HG03280 (cell line): ENCODE results near the gene MBTPS1.

ENCODE experiments used
- ATAC-seq: cut with Tn5 transposase; IDR thresholded peaks from one replicate; pipeline ENCODE4 v1.9.1; 2021; ENCODE audit warnings: mild to moderate bottlenecking, moderate library complexity; ENCODE audit not compliant: unreplicated experiment

The MBTPS1 gene

DNA sequence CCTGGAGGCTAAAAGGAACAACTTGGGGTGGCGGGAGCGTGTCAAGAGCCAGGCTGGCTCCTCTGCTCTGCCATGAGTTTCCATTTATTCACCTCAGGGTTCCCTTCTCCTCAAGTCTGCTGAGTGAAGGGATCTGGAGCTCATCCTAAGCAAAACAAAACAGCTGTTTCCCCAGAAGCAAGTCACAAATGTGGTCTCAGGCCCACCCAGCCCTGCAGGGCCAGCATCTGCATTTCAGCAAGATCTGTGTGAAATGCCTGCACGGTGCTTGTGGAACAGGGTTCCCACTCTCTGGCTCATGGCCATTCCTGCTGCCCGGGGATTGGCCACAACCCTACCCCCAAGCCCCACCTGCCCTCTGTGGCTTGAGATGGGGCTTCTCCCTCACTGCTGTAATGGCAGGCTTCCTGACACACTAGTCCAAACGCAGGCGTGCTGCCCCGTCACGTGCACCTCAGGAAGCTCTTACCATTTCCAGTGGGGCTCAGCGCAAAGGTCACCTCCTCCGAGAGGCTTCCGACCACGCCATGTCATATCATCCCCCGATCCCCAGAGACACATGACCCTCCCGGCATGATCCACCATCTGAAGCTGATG, 76.4 kb downstream of the MBTPS1 start:
- no peak for ATAC-seq

DNA sequence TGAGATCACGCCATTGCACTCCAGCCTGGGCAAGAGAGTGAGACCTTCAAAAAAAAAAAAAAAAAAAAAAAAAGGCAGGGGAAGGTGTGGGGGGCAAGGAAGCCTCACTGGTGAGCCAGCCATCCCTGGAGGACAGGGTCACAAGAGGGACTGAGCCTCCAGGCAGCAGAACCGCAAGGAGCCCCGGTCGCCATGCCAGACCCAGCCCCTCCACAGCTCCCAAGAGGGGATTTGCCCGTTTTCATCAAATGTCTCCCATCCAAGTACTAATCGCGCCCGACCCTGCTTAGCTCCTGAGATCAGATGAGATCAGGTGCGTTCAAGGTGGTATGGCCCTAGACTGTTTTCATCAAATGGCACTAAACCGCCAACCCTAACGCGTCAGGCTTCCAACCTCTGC, 77.0 kb downstream of the MBTPS1 start:
- ATAC-seq, result no peak

DNA sequence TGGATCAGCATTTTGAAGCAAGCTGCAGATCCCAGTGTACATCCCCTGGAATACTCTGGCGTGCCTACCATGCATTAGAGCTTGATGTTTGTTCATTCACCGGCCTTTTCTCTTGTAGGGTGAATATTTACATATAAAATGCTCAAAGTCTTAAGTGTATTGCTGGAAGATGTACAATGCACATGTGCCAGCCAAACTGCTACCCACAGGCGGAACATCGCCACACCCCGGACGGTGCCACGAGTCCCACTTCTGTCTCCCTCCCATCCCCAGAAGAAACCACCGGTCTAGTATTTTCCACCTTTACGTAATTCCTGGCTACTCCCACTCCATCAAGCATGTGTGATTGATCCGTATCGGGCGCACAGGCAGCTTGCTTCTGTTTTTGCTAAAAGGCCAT, 78.3 kb downstream of the MBTPS1 start:
- ATAC-seq, result no peak

DNA sequence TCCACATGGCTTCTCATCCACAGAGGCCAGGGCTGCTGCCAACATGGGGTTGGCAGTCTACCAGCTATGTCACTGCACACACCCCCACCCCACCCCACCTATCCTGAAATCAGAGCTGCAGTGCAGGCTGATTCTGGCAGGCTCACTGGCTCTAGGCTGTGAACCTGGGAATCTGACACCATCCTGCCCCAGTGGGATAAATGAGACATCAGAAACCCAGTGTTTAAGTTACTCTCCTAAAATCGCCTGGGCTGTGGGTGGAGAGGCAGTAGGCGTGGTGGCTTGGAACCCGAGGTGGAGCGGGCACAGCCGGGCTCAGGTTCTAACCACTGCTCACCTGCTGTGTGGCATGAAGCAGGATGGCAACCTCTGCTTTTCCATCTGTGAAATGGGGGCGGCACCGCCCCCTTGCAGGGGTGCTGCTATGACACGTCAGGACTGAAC, 79.7 kb downstream of the MBTPS1 start:
- ATAC-seq, result no peak

DNA sequence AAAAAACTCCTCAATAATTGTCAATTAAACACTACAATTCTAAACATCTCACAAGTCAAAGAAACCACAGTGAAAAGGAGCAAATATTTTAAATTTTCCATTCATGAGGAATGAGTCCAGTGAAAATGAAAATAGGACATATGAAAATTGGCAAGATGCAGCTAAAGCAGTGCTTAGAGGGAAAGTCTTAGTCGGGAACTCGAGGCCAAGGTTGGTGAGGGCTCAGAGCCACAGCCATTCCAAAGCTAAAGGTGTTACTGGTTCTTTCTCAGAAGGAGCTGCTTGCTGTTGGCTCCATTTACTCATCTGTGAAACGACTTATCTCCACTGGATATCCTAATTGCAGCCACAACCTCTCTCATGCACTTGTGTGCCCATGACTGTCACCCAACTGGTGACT, 80.6 kb downstream of the MBTPS1 start:
- no peak for ATAC-seq

DNA sequence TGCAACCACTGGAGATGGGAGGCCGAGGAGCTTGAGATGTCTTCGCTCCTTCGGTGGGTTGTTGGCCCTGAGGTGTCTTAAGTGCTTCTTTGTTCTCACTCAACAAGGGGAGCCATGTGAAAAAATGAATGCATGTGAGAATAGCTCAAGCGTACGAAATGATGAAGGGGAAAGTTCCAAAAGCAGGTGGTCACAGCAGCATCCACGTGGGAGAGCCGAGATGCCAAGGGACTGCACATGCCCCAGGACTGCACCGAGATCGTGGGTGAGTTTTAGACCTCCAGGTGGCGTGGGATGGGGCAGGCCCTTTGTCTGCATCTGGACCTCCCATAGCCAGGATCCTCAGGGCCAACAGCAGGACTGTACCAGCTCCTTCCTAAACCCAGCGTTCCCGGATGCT, 82.2 kb downstream of the MBTPS1 start:
- ATAC-seq, result no peak

DNA sequence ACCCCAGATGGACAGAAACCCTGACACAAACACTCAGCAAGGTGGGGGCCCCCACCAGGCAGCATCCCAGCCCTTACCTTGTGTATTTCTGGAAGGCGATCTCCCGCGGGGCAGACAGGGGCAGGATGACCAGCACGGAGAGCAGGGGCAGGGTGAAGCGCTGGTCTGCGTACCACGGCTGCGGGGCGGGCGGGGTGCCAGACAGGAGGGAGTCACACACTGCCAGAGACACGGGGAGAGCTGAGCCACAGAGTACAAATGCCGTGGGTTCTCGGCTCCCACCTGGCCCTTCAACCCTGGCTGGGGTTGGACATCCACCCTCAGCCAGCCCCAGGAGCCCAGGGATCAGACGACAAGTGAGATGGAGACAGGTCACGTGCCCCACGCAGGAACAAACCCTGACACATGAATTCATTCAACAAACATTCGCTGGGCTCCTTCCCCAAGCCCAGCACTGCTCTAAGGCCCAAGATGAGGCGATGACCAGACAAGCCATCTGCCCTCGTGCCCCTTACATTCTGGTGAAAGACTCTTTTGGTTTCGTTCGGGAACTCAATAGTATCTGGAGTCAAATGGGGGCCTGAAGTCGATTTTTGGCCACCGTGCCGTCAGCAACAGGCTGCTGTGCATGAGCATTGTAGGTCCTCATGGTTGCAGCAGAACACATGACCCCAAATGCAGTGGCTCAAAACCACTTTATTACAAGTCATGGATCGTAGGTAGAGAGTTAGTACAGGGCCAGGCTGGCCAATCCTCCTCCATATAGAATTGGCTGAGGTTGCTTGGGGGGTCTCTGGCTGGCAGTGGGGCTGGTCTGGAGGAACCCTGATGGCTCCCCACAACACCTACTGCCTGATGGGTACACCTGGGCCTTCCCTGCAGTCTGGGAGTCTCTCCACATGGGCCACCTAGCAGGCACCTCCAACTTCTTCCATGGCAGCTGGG, 83.2 kb downstream of the MBTPS1 start:
- no peak for ATAC-seq

DNA sequence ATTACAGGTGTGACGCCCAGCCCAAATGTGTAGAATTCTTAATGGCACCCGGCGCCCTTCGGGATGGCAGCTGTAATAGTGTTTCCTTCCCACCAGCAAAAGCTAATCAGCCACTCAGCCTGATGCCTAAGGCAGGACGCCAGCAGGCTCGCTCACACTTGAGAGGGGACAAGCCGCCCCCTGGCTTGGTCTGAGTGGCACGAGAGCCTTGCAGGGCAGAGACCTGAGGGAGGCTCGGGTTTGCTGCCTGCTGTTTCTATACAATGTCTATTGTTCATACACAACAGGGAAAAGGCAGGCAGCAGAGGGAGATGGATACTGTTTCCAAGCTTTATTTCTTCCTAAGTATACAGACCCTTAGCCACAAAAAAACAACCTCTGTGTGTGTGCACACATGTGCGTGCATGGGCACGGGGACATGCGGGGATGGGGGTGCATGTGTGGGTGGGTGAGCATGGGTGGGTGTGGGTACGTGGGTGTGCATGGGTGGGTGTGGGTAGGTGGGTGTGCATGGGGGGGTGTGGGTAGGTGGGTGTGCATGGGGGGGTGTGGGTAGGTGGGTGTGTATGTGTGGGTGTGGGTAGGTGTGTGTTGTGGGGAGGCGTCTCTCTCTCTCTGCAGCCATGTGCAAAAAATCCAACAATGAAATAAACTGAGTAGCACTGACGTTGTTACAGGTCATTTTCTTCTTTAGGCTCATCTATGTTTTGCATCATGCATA, 84.1 kb downstream of the MBTPS1 start:
- no peak for ATAC-seq

DNA sequence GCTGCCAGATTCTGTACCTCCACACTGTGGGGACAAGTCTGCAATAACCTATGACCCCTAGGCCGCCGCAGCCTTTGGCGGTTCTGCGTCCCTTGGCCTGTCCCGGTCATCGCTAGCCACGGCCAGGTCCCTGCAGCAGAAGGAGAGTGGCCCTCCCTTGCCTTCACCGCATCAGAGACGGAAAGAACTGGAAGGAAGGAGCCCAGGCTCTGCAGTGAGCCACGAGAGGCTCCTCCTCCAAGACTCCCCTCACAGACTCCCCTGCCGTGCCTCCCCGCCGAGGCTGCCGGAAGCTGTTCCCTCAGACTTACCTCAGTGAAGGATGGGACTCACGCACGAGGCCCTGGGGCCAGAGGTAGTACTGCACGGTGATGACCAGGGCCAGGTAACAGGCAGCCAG, 85.2 kb downstream of the MBTPS1 start:
- no peak for ATAC-seq

DNA sequence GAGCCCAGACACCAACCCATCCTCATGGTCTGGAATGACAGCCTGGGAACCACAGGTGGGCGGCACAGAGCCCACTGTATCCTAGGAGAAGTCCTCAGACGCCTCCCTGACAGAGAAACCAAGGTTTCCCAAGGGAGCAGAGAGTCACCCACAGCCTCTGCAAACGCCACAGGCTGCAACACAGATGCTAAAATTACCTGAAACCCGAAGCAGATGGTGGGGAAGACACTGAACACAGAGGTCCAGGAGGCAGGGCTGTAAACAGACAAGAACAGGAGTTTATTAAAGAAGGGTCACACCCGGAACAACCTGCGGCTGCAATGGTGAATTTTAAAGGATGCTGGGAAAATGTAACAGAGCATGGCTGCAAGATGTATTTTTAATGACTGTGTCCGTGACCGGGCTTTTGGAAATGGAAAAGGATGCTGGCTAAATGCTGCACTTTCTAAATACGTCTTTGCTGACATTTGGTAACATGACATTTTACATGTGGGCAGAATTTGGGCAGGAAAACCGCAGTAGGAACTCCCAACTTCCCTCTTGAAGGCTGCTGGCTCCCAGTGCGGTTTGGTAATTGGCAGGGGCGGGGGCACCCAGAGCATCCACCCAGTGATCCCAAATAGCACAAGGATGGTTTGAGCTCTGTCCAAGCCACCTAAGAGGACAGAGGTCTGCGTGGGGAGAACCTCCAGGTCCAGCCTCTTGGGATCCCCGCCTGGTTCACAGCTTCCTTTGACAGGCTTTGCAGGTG, 87.3 kb downstream of the MBTPS1 start:
- ATAC-seq, result no peak

DNA sequence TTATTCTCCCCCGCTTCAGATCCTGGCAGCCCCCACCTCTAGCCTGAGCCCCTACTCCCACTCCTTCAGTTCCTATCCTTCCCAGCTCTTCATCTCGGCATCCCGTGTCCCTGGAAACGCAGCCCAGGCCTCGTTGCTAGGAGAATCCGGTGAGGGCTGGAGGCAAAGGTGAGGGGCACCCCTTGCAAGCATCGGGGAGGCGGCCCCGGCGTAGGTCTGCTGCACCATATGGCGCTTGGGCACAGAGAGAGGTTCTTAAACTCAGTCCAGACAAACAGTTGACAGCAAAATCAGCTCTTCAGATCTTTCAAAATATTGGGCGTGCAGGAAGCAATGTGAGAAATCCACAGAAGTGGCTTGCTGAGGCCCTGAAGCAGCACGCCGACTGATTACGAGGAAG, 89.1 kb downstream of the MBTPS1 start:
- no peak for ATAC-seq

DNA sequence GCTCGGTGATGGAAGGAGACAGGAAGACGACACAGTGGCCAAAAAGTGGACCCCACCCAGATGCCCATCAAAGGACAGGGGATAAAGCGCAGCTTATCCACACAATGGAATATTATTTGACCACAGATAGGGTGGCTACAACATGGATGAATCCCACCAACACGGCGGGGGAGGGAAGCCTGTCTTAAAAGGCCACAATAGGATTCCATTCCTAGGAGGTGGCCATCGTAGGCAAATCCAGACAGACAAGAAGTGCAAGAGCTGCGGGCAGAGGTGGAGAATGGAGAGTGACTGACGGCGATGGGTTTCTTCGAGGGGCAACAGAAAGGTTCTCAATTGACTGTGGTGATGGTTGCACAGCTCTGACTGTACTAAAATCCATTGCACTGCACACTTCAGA, 90.1 kb downstream of the MBTPS1 start:
- ATAC-seq, result no peak

DNA sequence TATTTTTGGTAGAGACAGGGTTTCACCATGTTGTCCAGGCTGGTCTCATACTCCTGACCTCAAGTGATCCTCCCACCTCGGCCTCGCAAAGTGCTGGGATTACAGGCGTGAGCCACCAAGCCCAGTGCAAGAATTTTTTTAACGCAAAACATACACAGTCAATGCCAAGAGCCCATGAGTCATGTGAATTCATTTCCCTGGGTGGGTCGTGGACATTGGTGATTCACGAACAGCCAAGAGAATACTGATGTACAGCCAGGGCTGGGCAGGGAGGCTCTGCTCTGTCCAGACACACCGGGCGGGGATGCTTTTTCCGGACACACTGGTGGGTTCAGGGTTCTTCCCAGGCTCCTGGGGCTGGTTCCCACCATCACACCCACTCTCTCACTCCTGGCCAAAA, 91.9 kb downstream of the MBTPS1 start:
- ATAC-seq, result no peak

DNA sequence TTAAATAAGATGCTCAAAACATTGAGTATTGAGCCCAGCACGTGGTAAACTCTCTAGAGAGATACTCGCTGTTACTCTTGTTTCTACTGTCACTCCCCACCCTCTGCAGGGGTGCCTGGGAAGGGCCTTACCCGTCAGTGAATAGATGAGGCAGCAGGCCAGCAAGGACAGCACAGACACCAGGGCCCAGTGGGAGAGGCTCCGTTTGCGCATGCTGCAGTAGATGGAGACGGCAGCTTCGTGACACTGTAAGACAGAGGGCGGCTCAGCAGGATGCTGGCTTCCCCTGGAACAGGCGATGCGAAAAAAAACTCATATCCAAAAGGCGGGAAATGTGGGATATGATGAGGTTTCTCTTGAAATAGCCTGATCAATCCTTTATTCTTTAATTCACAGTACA, 94.1 kb downstream of the MBTPS1 start:
- ATAC-seq, result no peak

DNA sequence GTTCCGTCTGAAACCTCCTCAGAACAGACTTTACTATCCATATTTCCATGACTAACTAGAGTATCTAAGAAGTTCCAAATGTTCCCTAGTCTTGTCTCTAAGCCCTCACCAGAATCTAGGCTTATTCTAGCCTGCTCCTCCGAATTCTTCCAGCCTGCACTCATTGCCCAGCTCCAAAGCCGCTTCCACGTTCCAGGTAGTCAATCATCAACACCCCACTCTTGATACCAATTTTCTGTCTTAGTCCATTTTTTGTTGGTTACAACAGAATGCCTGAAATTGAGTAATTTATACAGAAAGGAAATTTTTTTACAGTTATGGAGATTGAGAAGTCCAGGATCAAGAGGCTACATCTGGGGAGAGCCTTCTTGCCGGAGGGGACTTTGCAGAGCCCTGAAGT, 95.3 kb downstream of the MBTPS1 start:
- ATAC-seq, result no peak

DNA sequence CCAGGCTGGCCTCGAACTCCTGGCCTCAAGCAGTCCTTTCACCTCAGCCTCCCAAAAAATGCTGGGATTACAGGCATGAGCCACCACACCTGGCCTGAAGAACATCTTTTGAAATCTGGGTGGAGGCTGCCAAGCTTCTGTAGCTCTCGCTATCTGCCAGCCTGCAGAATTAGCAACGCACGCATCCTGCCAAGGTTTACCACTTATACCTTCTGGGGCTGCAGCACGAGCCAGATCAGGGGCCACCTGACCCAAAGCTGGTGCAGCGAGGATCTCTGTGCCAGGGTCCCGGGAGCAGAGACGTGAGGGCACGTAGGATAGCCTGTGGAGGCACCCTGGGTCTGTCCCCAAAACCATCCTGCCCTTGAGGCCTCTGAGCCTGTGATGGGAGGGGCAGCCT, 96.4 kb downstream of the MBTPS1 start:
- no peak for ATAC-seq

DNA sequence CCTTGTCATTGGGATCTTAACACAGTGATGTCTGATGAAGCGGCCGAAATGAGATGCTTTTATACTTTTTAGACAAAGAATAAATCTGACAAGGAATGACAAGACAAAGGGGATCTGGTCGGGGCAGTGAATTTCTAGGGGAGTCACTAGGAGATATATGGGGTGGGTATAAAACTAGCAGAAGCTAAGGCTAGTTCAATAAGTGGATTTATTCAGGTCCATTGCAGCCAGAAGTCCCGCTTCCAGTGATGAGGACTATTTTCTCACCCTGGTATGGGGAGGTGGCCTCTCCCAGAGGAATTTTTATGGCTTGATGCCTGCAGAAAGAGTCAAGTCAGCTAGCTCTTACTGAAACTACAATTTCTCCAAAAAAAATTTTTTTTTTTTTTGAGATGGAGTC, 98.0 kb downstream of the MBTPS1 start:
- no peak for ATAC-seq

DNA sequence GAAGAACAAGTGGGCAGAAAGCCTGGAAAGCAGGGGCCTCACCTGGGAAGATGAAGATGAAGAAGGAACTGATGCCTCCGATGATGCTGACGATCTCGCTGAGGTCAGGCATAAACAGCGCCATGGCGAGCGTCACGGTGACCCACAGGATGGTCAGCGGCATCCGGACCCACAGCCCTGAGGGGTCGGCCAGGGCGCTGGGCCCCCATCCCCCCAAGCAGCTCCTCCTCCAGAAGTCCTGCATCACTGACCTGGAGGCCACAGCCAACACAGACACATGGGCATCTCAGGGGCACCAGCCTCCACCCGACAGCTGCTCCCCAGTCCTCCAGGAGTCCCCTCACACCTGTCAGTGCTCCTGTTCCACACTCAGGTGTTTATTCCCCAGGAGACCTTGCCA, 100.3 kb downstream of the MBTPS1 start:
- ATAC-seq, result no peak

DNA sequence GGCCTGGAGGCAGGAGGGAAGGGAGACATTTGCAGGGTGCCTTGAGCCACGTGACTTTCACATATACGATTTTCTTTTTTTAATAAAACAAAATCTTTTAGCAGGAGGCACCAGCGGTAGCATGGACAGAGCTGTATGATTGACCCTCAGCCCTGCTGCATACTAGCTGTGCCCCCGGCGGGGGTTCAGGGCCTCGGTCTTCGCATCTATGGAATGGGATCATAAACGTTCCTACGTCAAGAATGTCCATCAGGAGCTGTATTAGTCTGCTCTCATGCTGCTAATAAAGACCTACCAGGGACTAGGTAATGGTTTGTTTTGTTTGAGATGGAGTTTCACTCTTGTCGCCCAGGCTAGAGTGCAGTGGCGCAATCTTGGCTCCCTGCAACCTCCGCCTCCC, 101.3 kb downstream of the MBTPS1 start:
- ATAC-seq, result no peak

DNA sequence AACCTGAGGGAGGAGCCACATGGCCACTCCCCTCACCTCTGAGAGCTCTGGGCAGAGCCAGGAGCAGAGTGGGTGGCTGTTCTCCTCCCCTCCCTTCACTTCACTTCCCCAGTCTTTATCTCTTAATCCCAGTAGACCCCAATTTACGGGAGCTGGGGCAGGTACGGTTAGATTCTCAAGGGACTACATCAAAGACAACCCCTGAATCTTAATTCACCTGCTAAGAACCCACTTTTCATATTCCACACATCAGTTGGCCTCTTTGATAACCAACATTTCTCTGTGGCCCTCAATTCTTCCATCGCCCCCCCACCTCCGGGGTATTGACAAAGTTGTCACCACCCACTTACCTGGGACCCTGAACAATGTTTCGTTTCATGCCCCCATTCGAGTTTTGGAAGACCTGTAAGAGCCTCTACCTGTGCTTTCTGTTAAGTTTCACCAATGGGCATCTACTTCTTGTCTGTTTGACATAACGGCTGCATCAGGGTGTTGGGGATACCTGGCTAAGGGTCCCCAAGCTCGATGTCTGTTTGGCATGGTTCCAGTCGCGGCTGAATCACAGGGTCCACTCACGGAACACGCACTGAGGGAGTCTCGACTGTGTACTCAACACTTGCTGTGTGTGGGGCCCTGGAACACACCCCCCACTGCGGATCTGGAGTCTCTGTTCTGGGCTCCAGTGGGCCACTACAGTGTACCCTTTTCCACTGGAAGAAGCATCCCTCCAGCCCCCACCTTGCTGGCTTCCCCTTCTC, 102.0 kb downstream of the MBTPS1 start:
- ATAC-seq, result no peak
